ENCODE measurements around the gene SOX21.
A peak's percentile ranks its signal among the peaks of the same experiment; 100 is the strongest.

SOX21 gene

GRCh38 chr13:94713561-94714182 is 1.3 kb upstream of the SOX21 start:
- POLR2A ChIA-PET = no interaction called here
- no peaks in the 10 kb centered on the region for H3K9me3 ChIP-seq (ENCODE audit: control extremely low read depth in 1 of 5, control insufficient read depth in 4 of 5, insufficient read depth in 2 of 5, low read depth in 1 of 5, low read length in 4 of 5)
- no peaks in the 10 kb centered on the region for H3K36me3 ChIP-seq (ENCODE audit: control insufficient read depth in 4 of 4, insufficient read depth in 4 of 4, low read length in 3 of 4)
- CTCF ChIA-PET = interaction anchor here (0.9 to 6.9 kb wide), 4 partner anchors 13 to 442 kb away, joined by 3 to 46 read pairs (median 4); no protein-coding TSS in a partner anchor
- H3K27me3 ChIP-seq (replicated peaks in 2 of 5; ENCODE audit: control insufficient read depth in 4 of 5, insufficient read depth in 5 of 5, low read length in 4 of 5) = peaks cover 23 to 81% (median 34%) of the 10 kb centered on the region in 5 experiments
- H3K4me3 ChIP-seq (ENCODE audit: control insufficient read depth in 1 of 7, extremely low read depth in 1 of 7, insufficient read depth in 4 of 7, low read depth in 2 of 7, low read length in 6 of 7) = no peak overlapping the region
- DNase-seq = peak in 1 of 3 donors; percentile 17
- WGBS (ENCODE audit: insufficient coverage) = 8% methylated on average over 20 of the region's 22 CpGs
- H3K27ac ChIP-seq (ENCODE audit: insufficient read depth in 1 of 2, low read depth in 1 of 2, low read length in 2 of 2, poor library complexity in 1 of 2, severe bottlenecking in 2 of 2) = no peak overlapping the region
- H3K4me1 ChIP-seq (ENCODE audit: control extremely low read depth in 1 of 4, control insufficient read depth in 4 of 4, insufficient read depth in 4 of 4, low read length in 3 of 4) = peaks cover 0 to 29% (median 26%) of the 10 kb centered on the region in 4 experiments

GRCh38 chr13:94712812-94713560 is 641 bp upstream of the SOX21 start:
- H3K27ac ChIP-seq (ENCODE audit: insufficient read depth in 1 of 2, low read depth in 1 of 2, low read length in 2 of 2, poor library complexity in 1 of 2, severe bottlenecking in 2 of 2) = no peak overlapping the region
- H3K36me3 ChIP-seq (ENCODE audit: control insufficient read depth in 4 of 4, insufficient read depth in 4 of 4, low read length in 3 of 4) = no peaks in the 10 kb centered on the region
- WGBS (ENCODE audit: insufficient coverage) = under 1% methylated on average over 57 of the region's 79 CpGs
- ChIA-PET POLR2A (no interaction called here), CTCF (no interaction called here)
- DNase-seq = peak in 1 of 3 donors; percentile 74
- peaks cover 0 to 29% (median 26%) of the 10 kb centered on the region in 4 experiments for H3K4me1 ChIP-seq (ENCODE audit: control extremely low read depth in 1 of 4, control insufficient read depth in 4 of 4, insufficient read depth in 4 of 4, low read length in 3 of 4)
- H3K4me3 ChIP-seq (ENCODE audit: control insufficient read depth in 1 of 7, extremely low read depth in 1 of 7, insufficient read depth in 4 of 7, low read depth in 2 of 7, low read length in 6 of 7) = peak overlapping the region; percentile 23 to 65 (median 56)
- no peaks in the 10 kb centered on the region for H3K9me3 ChIP-seq (ENCODE audit: control extremely low read depth in 1 of 5, control insufficient read depth in 4 of 5, insufficient read depth in 2 of 5, low read depth in 1 of 5, low read length in 4 of 5)
- H3K27me3 ChIP-seq (replicated peaks in 2 of 5; ENCODE audit: control insufficient read depth in 4 of 5, insufficient read depth in 5 of 5, low read length in 4 of 5) = peaks cover 23 to 88% (median 41%) of the 10 kb centered on the region in 5 experiments

- peaks cover 0 to 34% (median 29%) of the 10 kb centered on the region in 4 experiments for H3K4me1 ChIP-seq (ENCODE audit: control extremely low read depth in 1 of 4, control insufficient read depth in 4 of 4, insufficient read depth in 4 of 4, low read length in 3 of 4)
- H3K9me3 ChIP-seq (ENCODE audit: control extremely low read depth in 1 of 5, control insufficient read depth in 4 of 5, insufficient read depth in 2 of 5, low read depth in 1 of 5, low read length in 4 of 5) = no peaks in the 10 kb centered on the region
- H3K36me3 ChIP-seq (ENCODE audit: control insufficient read depth in 4 of 4, insufficient read depth in 4 of 4, low read length in 3 of 4) = no peaks in the 10 kb centered on the region
- H3K27ac ChIP-seq (ENCODE audit: insufficient read depth in 1 of 2, low read depth in 1 of 2, low read length in 2 of 2, poor library complexity in 1 of 2, severe bottlenecking in 2 of 2) = no peak overlapping the region
- ChIA-PET POLR2A (no interaction called here), CTCF (no interaction called here)
- DNase-seq = peak in 2 of 3 donors; percentile 41 to 52
- 1% methylated on average over 96 of the region's 97 CpGs for WGBS (ENCODE audit: insufficient coverage)
- H3K27me3 ChIP-seq (replicated peaks in 2 of 5; ENCODE audit: control insufficient read depth in 4 of 5, insufficient read depth in 5 of 5, low read length in 4 of 5) = peaks cover 24 to 92% (median 47%) of the 10 kb centered on the region in 5 experiments
- H3K4me3 ChIP-seq (ENCODE audit: control insufficient read depth in 1 of 7, extremely low read depth in 1 of 7, insufficient read depth in 4 of 7, low read depth in 2 of 7, low read length in 6 of 7) = peak overlapping the region in 5 of 7 experiments; percentile 19 to 65 (median 58)
These were observed 621 bp downstream of the SOX21 start for GRCh38 chr13:94711561-94712286.

- no peaks in the 10 kb centered on the region for H3K36me3 ChIP-seq (ENCODE audit: control insufficient read depth in 4 of 4, insufficient read depth in 4 of 4, low read length in 3 of 4)
- no peak overlapping the region for H3K27ac ChIP-seq (ENCODE audit: insufficient read depth in 1 of 2, low read depth in 1 of 2, low read length in 2 of 2, poor library complexity in 1 of 2, severe bottlenecking in 2 of 2)
- POLR2A ChIA-PET = no interaction called here
- peak in 2 of 3 donors; percentile 42 to 55 for DNase-seq
- peak overlapping the region in 5 of 7 experiments; percentile 43 to 65 (median 55) for H3K4me3 ChIP-seq (ENCODE audit: control insufficient read depth in 1 of 7, extremely low read depth in 1 of 7, insufficient read depth in 4 of 7, low read depth in 2 of 7, low read length in 6 of 7)
- H3K27me3 ChIP-seq (replicated peaks in 2 of 5; ENCODE audit: control insufficient read depth in 4 of 5, insufficient read depth in 5 of 5, low read length in 4 of 5) = peaks cover 23 to 93% (median 54%) of the 10 kb centered on the region in 5 experiments
- CTCF ChIA-PET = interaction anchor here (0.8 kb wide), 1 partner anchor 444 kb away, joined by 3 read pairs; no protein-coding TSS in a partner anchor
- WGBS (ENCODE audit: insufficient coverage) = 2% methylated on average over 64 of the region's 81 CpGs
- H3K9me3 ChIP-seq (ENCODE audit: control extremely low read depth in 1 of 5, control insufficient read depth in 4 of 5, insufficient read depth in 2 of 5, low read depth in 1 of 5, low read length in 4 of 5) = no peaks in the 10 kb centered on the region
- H3K4me1 ChIP-seq (ENCODE audit: control extremely low read depth in 1 of 4, control insufficient read depth in 4 of 4, insufficient read depth in 4 of 4, low read length in 3 of 4) = peaks cover 0 to 34% (median 29%) of the 10 kb centered on the region in 4 experiments
These were observed 1.3 kb downstream of the SOX21 start for GRCh38 chr13:94710881-94711560.

- 16% methylated on average over 5 of the region's 18 CpGs for WGBS (ENCODE audit: insufficient coverage)
- DNase-seq = peak in 1 of 3 donors; percentile 32
- H3K36me3 ChIP-seq (ENCODE audit: control insufficient read depth in 4 of 4, insufficient read depth in 4 of 4, low read length in 3 of 4) = no peaks in the 10 kb centered on the region
- H3K27ac ChIP-seq (ENCODE audit: insufficient read depth in 1 of 2, low read depth in 1 of 2, low read length in 2 of 2, poor library complexity in 1 of 2, severe bottlenecking in 2 of 2) = no peak overlapping the region
- peaks cover 19 to 96% (median 59%) of the 10 kb centered on the region in 5 experiments for H3K27me3 ChIP-seq (replicated peaks in 2 of 5; ENCODE audit: control insufficient read depth in 4 of 5, insufficient read depth in 5 of 5, low read length in 4 of 5)
- ChIA-PET CTCF (interaction anchor here (0.8 to 1.7 kb wide), 2 partner anchors 9 to 445 kb away, joined by 3 to 4 read pairs; no protein-coding TSS in a partner anchor), POLR2A (no interaction called here)
- H3K4me1 ChIP-seq (ENCODE audit: control extremely low read depth in 1 of 4, control insufficient read depth in 4 of 4, insufficient read depth in 4 of 4, low read length in 3 of 4) = peaks cover 0 to 32% (median 29%) of the 10 kb centered on the region in 4 experiments
- no peak overlapping the region for H3K4me3 ChIP-seq (ENCODE audit: control insufficient read depth in 1 of 7, extremely low read depth in 1 of 7, insufficient read depth in 4 of 7, low read depth in 2 of 7, low read length in 6 of 7)
- H3K9me3 ChIP-seq (ENCODE audit: control extremely low read depth in 1 of 5, control insufficient read depth in 4 of 5, insufficient read depth in 2 of 5, low read depth in 1 of 5, low read length in 4 of 5) = no peaks in the 10 kb centered on the region
These were observed 2.1 kb downstream of the SOX21 start for GRCh38 chr13:94710065-94710781.
